Liver (tissue), 3 donors: ENCODE results near the gene UGT1A9.

Experiments
- CTCF ChIP-seq: fragments of 150-350 bp; IDR thresholded peaks from 2 replicates; pipeline ENCODE4 v1.5.1; 2017; ENCODE audit warnings: improper control_type of control experiment, low read depth, low read length; ENCODE audit not compliant: missing input control
- RAD21 ChIP-seq, 2 donors: IDR thresholded peaks; 2 replicates each; pipeline ENCODE4 v1.6.1; 2016; ENCODE audit warnings: antibody characterized with exemption in 2 of 2, mild to moderate bottlenecking in 2 of 2
- REST ChIP-seq: IDR thresholded peaks from 2 replicates; pipeline ENCODE4 v1.6.1; 2016; ENCODE audit warnings: antibody characterized with exemption, mild to moderate bottlenecking
- RXRA ChIP-seq, 2 donors: IDR thresholded peaks; 2 replicates each; pipeline ENCODE4 v1.6.1; 2017 to 2018; ENCODE audit warnings: antibody characterized with exemption in 2 of 2, mild to moderate bottlenecking in 1 of 2
- SP1 ChIP-seq: IDR thresholded peaks from 2 replicates; pipeline ENCODE4 v1.6.1; 2018; ENCODE audit warnings: antibody characterized with exemption, mild to moderate bottlenecking
- TAF1 ChIP-seq: conservative IDR thresholded peaks from 2 replicates; pipeline ENCODE4 v1.6.1; 2016; ENCODE audit warnings: antibody characterized with exemption, mild to moderate bottlenecking
- YY1 ChIP-seq: IDR thresholded peaks from 2 replicates; pipeline ENCODE4 v1.6.1; 2016; ENCODE audit warnings: antibody characterized with exemption, mild to moderate bottlenecking
- ZBTB33 ChIP-seq: IDR thresholded peaks from 2 replicates; pipeline ENCODE4 v1.6.1; 2016; ENCODE audit warnings: antibody characterized with exemption
- TF ChIP-seq, protein P1 (sequence below): IDR thresholded peaks from 2 replicates; pipeline ENCODE4 v1.6.1; 2016; ENCODE audit warnings: antibody characterized with exemption
- donor health status: healthy.
- donor health status: healthy.

DNA sequence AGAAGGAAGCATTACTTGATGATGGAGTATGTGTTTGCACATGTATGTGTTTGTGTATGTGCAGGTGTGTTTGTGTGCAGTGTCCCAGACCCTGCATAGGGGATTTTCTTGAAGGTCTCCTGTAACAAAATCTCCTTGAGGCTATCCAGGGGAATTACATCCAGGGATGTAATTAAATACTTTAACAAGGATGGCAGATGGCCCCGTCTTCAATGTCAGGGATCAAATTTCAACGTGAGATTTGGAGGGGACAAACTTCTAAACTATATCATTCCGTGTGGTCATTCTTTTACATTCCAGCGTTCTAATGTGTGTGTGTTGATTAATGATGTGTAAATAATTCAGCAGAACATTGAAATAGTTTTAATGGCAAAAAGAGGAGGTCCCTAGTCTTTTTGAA, 3.3 kb downstream of the UGT1A9 start:
- TF ChIP-seq CTCF (no peak), RXRA (IDR thresholded peaks at IDR 0.05) (no peak), SP1 (no peak), RAD21 (IDR thresholded peaks at IDR 0.05) (no peak), TAF1 (no peak), YY1 (no peak), ZBTB33 (no peak), REST (no peak)
- TF ChIP-seq, protein P1, sequence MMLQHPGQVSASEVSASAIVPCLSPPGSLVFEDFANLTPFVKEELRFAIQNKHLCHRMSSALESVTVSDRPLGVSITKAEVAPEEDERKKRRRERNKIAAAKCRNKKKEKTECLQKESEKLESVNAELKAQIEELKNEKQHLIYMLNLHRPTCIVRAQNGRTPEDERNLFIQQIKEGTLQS, result no peak
